ENCODE measurements around the gene PARG. TPM values are rescaled to one million over a fixed set of nuclear protein-coding genes. Genes with fewer than 3 reads are reported as not detected.

Gene PARG
- total RNA-seq, 4 donors from 2014 or later: 9.7 to 30.8 (median 24.7) TPM

DNA sequence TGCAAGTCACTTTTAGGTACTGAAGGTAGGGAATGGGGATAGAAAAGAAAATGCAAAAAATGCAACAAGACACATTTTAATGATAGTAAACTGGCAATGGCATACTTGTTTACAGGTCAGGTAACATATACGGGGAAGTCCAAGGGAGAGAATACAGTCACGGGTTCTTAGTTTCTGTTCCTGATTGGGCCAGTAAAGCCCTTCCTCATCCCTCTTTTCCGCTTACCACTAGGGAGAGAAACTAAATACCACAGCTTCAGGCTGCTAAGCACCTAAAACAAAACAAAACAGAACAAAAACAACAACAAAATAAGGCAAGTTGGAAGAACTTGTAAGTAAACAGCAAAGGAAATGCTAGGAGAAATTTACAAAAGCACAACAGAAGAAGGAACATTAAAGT is 114.5 kb downstream of the PARG start:
- Histone ChIP-seq H3K4me1 (peaks cover 0 to 5% (median 0%) of the 10 kb centered on the region in 4 donors), H3K27me3 (no peaks in the 10 kb centered on the region), H3K36me3 (peaks cover 0 to 12% (median 2%) of the 10 kb centered on the region in 4 donors), H3K9me3 (no peaks in the 10 kb centered on the region), H3K27ac (no peak overlapping the region), H3K4me3 (no peak overlapping the region)
- DNase-seq: no peak
- TF ChIP-seq, protein P1, sequence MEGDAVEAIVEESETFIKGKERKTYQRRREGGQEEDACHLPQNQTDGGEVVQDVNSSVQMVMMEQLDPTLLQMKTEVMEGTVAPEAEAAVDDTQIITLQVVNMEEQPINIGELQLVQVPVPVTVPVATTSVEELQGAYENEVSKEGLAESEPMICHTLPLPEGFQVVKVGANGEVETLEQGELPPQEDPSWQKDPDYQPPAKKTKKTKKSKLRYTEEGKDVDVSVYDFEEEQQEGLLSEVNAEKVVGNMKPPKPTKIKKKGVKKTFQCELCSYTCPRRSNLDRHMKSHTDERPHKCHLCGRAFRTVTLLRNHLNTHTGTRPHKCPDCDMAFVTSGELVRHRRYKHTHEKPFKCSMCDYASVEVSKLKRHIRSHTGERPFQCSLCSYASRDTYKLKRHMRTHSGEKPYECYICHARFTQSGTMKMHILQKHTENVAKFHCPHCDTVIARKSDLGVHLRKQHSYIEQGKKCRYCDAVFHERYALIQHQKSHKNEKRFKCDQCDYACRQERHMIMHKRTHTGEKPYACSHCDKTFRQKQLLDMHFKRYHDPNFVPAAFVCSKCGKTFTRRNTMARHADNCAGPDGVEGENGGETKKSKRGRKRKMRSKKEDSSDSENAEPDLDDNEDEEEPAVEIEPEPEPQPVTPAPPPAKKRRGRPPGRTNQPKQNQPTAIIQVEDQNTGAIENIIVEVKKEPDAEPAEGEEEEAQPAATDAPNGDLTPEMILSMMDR (IDR thresholded peaks at IDR 0.05): no peak
- TF ChIP-seq POLR2A (IDR thresholded peaks at IDR 0.05): no peak
- 64 to 90% methylated on average over 3 of the region's 3 CpGs for WGBS, 2 donors (ENCODE audit: low coverage in 1 of 2)
- intact Hi-C loops (cut with DNase I; ENCODE audit: low total_unique reads) (no loop called here), in situ Hi-C loops (cut with MboI; ENCODE audit: low pct_ligation_motif_present in 1 of 4, low pct_unique_long_range_greater_than_20kb in 1 of 4, low sequenced_read_pairs in 3 of 4) (no loop called here)

DNA sequence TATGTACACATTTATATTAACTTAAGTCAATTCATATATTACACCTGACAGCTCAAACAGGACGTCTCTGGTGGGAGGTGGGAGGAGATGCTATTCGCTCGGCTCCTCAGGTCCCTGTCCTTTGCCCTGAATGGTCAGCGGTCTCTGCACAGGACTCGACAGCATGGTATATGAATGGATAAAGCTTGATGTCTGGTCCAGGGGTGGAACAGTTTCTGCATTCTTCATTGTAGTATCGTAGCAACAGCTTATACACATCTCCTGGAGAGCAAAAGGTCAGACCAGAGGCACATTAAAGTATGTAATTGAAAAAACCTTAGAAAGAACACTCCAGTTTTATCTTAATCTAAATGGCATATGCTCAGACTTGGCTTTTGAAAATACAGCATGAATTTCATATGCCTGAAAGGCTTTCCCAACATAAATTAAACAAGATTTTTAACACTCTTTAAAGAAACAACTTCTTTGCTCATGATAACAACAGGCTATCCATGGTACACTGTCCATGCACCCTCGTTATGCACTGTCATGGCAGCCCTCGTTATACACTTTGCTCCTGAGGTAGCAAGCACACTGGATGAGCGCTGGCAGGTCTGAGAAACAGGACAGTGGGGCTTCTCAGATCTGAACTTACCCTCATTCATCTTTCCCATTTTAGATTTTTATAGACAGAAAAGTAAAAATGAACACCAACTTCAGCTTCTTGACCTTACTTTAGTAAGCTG is 122.4 kb downstream of the PARG start:
- Histone ChIP-seq H3K27me3 (no peaks in the 10 kb centered on the region), H3K9me3 (no peaks in the 10 kb centered on the region), H3K4me1 (no peaks in the 10 kb centered on the region), H3K36me3 (peaks cover 0 to 23% (median 4%) of the 10 kb centered on the region in 4 donors), H3K4me3 (no peak overlapping the region), H3K27ac (no peak overlapping the region)
- DNase-seq: no peak
- in situ Hi-C loops (cut with MboI; ENCODE audit: low pct_ligation_motif_present in 1 of 4, low pct_unique_long_range_greater_than_20kb in 1 of 4, low sequenced_read_pairs in 3 of 4) (no loop called here), intact Hi-C loops (cut with DNase I; ENCODE audit: low total_unique reads) (no loop called here)
- 82 to 90% methylated on average over 5 to 9 of the region's 9 CpGs for WGBS, 2 donors (ENCODE audit: low coverage in 1 of 2)
- TF ChIP-seq POLR2AphosphoS5 (IDR thresholded peaks at IDR 0.05) (no peak), EP300 (IDR thresholded peaks at IDR 0.05; ENCODE audit: low read depth) (no peak), POLR2A (IDR thresholded peaks at IDR 0.05) (no peak)
- TF ChIP-seq, protein P1 (IDR thresholded peaks at IDR 0.05): no peak

DNA sequence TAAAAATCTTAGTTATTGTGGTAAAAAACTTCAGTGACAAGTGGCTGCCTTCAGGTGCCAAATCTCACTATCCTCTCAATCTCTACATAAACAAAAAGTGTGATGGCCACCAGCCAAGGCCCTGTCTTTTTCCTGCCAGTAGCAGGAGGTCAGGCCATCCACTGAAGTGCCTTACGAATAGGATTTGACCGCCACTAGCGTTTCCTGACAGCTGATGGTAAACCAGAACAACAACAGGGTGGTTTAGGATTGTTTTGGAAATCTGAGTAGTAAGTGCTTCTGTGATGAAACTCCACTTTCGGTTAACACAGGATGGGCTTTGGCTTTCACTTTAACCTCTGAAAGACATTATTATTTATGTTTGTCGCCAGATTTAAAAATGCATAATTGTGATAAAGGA is 124.0 kb downstream of the PARG start:
- intact Hi-C loops (cut with DNase I; ENCODE audit: low total_unique reads): no loop called here
- DNase-seq: no peak
- no peaks in the 10 kb centered on the region for H3K27me3 ChIP-seq
- no peaks in the 10 kb centered on the region for H3K9me3 ChIP-seq
- no peak overlapping the region for H3K4me3 ChIP-seq
- H3K4me1 ChIP-seq: no peaks in the 10 kb centered on the region
- 89 to 100% methylated on average over 2 to 5 of the region's 5 CpGs for WGBS, 2 donors (ENCODE audit: low coverage in 1 of 2)
- TF ChIP-seq POLR2AphosphoS5 (IDR thresholded peaks at IDR 0.05) (no peak), EP300 (IDR thresholded peaks at IDR 0.05; ENCODE audit: low read depth) (no peak), POLR2A (IDR thresholded peaks at IDR 0.05) (no peak)
- TF ChIP-seq, protein P1 (IDR thresholded peaks at IDR 0.05): no peak
- in situ Hi-C loops (cut with MboI; ENCODE audit: low pct_ligation_motif_present in 1 of 4, low pct_unique_long_range_greater_than_20kb in 1 of 4, low sequenced_read_pairs in 3 of 4): no loop called here
- no peak overlapping the region for H3K27ac ChIP-seq
- peaks cover 0 to 23% (median 4%) of the 10 kb centered on the region in 4 donors for H3K36me3 ChIP-seq

DNA sequence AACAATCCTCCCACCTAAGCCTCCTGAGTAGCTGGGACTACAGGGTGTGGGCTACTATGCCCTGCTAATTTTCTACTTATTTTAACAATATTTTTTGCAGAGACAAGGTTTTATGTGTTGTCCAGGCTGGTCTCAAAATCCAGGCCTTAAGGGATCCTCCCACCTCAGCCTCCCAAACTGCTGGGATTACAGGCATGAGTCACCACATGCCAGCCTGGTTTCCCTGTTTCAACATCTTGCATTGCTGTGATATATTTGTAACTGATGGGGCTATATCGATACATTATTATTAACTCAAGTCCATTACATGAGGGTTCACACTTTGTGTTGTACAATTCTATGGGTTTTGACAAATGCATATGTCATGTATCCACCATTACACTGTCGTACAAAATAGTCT is 137.8 kb downstream of the PARG start:
- H3K27ac ChIP-seq: no peak overlapping the region
- intact Hi-C loops (cut with DNase I; ENCODE audit: low total_unique reads) (no loop called here), in situ Hi-C loops (cut with MboI; ENCODE audit: low pct_ligation_motif_present in 1 of 4, low pct_unique_long_range_greater_than_20kb in 1 of 4, low sequenced_read_pairs in 3 of 4) (no loop called here)
- 97 to 100% methylated on average over 1 to 2 of the region's 2 CpGs for WGBS, 2 donors (ENCODE audit: low coverage in 1 of 2)
- H3K4me1 ChIP-seq: no peaks in the 10 kb centered on the region
- TF ChIP-seq POLR2AphosphoS5 (IDR thresholded peaks at IDR 0.05) (no peak), POLR2A (IDR thresholded peaks at IDR 0.05) (no peak), EP300 (IDR thresholded peaks at IDR 0.05; ENCODE audit: low read depth) (no peak)
- TF ChIP-seq, protein P1 (IDR thresholded peaks at IDR 0.05): no peak
- no peak overlapping the region for H3K4me3 ChIP-seq
- no peaks in the 10 kb centered on the region for H3K36me3 ChIP-seq
- H3K27me3 ChIP-seq: no peaks in the 10 kb centered on the region
- H3K9me3 ChIP-seq: peaks cover 0 to 9% of the 10 kb centered on the region in 2 donors
- DNase-seq: no peak
